Neuronal stem cell (in vitro differentiated cells): ENCODE results near the gene CXCL3.

Source experiments
- DNase-seq: peaks from one replicate; pipeline ENCODE4 v3.0.0-alpha.2; 2013; ENCODE audit warnings: low spot score
- H2AFZ ChIP-seq: one replicate; pipeline ENCODE4 v1.6.1; 2013; ENCODE audit warnings: mild to moderate bottlenecking, low read length, inconsistent platforms
- H2AK5ac ChIP-seq: 2 replicates; pipeline ENCODE4 v1.6.1; 2013; ENCODE audit warnings: low read depth, mild to moderate bottlenecking, inconsistent platforms, low read length, moderate library complexity, mixed read lengths
- H2BK120ac ChIP-seq: 2 replicates; pipeline ENCODE4 v1.6.1; 2013; ENCODE audit warnings: low read depth, mild to moderate bottlenecking, inconsistent platforms, low read length, moderate library complexity, mixed read lengths
- H2BK12ac ChIP-seq: one replicate; pipeline ENCODE4 v1.6.1; 2013; ENCODE audit warnings: low read length, inconsistent platforms
- H2BK15ac ChIP-seq: 2 replicates; pipeline ENCODE4 v1.6.1; 2013; ENCODE audit warnings: mild to moderate bottlenecking, low read length, inconsistent platforms, mixed read lengths
- H2BK5ac ChIP-seq: one replicate; pipeline ENCODE4 v1.6.1; 2013; ENCODE audit warnings: inconsistent platforms, mild to moderate bottlenecking, low read length, moderate library complexity
- H3K14ac ChIP-seq: one replicate; pipeline ENCODE4 v1.6.1; 2013; ENCODE audit warnings: low read length, inconsistent platforms
- H3K18ac ChIP-seq: 2 replicates; pipeline ENCODE4 v1.6.1; 2013; ENCODE audit warnings: low read length, inconsistent platforms
- H3K23ac ChIP-seq: 2 replicates; pipeline ENCODE4 v1.6.1; 2013; ENCODE audit warnings: low read depth, mild to moderate bottlenecking, mixed read lengths, low read length, inconsistent platforms; ENCODE audit not compliant: poor library complexity
- H3K27ac ChIP-seq: replicated peaks from 3 replicates; pipeline ENCODE4 v1.5.1; 2013; ENCODE audit warnings: low read length, inconsistent platforms
- H3K27me3 ChIP-seq, 3 experiments: 2 replicates each; pipeline ENCODE4 v1.6.1; 2013; ENCODE audit warnings: low read length in 3 of 3, mild to moderate bottlenecking in 2 of 3, inconsistent platforms in 1 of 3, low read depth in 1 of 3, mixed read lengths in 1 of 3, moderate library complexity in 1 of 3; ENCODE audit not compliant: control insufficient read depth in 3 of 3, insufficient read depth in 3 of 3
- H3K36me3 ChIP-seq, 2 donors: replicated peaks in 1 of 2; 2 replicates each; pipeline ENCODE4 v1.6.1; 2013; ENCODE audit warnings: low read length in 2 of 2; ENCODE audit not compliant: control insufficient read depth in 2 of 2, insufficient read depth in 2 of 2
- H3K4ac ChIP-seq: 2 replicates; pipeline ENCODE4 v1.6.1; 2013; ENCODE audit warnings: inconsistent platforms, mild to moderate bottlenecking, low read length, moderate library complexity
- H3K4me1 ChIP-seq, 2 donors: 1 replicate in 1 of 2; 2 replicates in 1 of 2; pipeline ENCODE4 v1.6.1; 2013; ENCODE audit warnings: low read length in 2 of 2, low read depth in 1 of 2; ENCODE audit not compliant: control insufficient read depth in 2 of 2, insufficient read depth in 1 of 2
- H3K4me2 ChIP-seq: one replicate; pipeline ENCODE4 v1.6.1; 2013; ENCODE audit warnings: mild to moderate bottlenecking, low read length, inconsistent platforms; ENCODE audit not compliant: insufficient read depth, poor library complexity, severe bottlenecking
- H3K4me3 ChIP-seq, 2 donors: 2 replicates each; pipeline ENCODE4 v1.5.1; 2013; ENCODE audit warnings: low read length in 2 of 2, mild to moderate bottlenecking in 2 of 2, inconsistent platforms in 1 of 2, moderate library complexity in 1 of 2
- H3K79me1 ChIP-seq: one replicate; pipeline ENCODE4 v1.6.1; 2013; ENCODE audit warnings: low read depth, mild to moderate bottlenecking, inconsistent platforms, low read length, moderate library complexity
- H3K9ac ChIP-seq: one replicate; pipeline ENCODE4 v1.6.1; 2013; ENCODE audit warnings: mild to moderate bottlenecking, low read depth, low read length, inconsistent platforms; ENCODE audit not compliant: poor library complexity
- H3K9me3 ChIP-seq, 2 donors: replicated peaks in 1 of 2; 2 replicates each; pipeline versions ENCODE3 to v1.6.1; 2013; ENCODE audit warnings: low read length in 2 of 2, mild to moderate bottlenecking in 2 of 2, inconsistent platforms in 1 of 2, low read depth in 1 of 2, mixed read lengths in 1 of 2, moderate library complexity in 1 of 2; ENCODE audit not compliant: control insufficient read depth in 2 of 2, insufficient read depth in 1 of 2
- H4K8ac ChIP-seq: one replicate; pipeline ENCODE4 v1.6.1; 2013; ENCODE audit warnings: low read depth, mild to moderate bottlenecking, inconsistent platforms, low read length, moderate library complexity
- H4K91ac ChIP-seq: one replicate; pipeline ENCODE4 v1.6.1; 2013; ENCODE audit warnings: low read length, low read depth, mild to moderate bottlenecking, inconsistent platforms; ENCODE audit not compliant: poor library complexity
- WGBS, 2 donors: extraction: QIAGEN DNeasy Blood & Tissue Kit; methylation state at CpG; one replicate each; pipeline ENCODE4 v1.1.7; 2013; ENCODE audit warnings: missing lambda C conversion rate in 2 of 2, mixed read lengths in 1 of 2; ENCODE audit not compliant: insufficient read length in 2 of 2, insufficient replicate concordance in 1 of 2; ENCODE audit errors: extremely low coverage in 2 of 2; 5-methylcytosine and 5-hydroxymethylcytosine counted together

The CXCL3 gene

DNA sequence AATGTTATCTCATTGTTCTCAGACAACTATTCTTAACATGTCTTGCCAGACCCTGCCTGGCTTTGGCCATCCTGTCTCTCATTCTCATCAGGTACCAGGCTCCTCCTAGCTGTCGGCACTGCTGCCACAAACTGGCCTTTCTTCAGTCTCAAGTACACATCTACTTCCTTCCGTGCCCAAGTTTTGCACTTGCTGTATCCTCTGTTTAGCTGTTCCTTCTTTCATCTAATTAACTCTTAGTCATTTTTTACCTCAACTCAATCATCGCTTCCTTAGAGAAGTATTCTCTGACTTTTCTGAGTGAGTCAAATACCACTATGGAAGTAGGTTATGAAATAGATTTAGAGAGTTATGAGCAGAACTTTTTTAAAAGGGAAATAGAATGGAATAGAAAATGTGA is 19.7 kb downstream of the CXCL3 start:
- no peak overlapping the region for H4K8ac ChIP-seq
- no peak overlapping the region for H3K4me2 ChIP-seq
- no peak overlapping the region for H3K9ac ChIP-seq
- no CpG with 5 or more reads among the region's 3 CpGs for WGBS, 2 donors
- H3K23ac ChIP-seq: no peak overlapping the region
- no peak overlapping the region for H2BK15ac ChIP-seq
- H3K4me1 ChIP-seq: no peaks in the 10 kb centered on the region
- H2BK12ac ChIP-seq: no peak overlapping the region
- H3K18ac ChIP-seq: no peak overlapping the region
- H3K4me3 ChIP-seq: no peak overlapping the region
- H3K27me3 ChIP-seq: no peaks in the 10 kb centered on the region
- no peaks in the 10 kb centered on the region for H3K9me3 ChIP-seq
- DNase-seq: no peak
- H3K4ac ChIP-seq: no peak overlapping the region
- H4K91ac ChIP-seq: no peak overlapping the region
- H3K36me3 ChIP-seq: no peaks in the 10 kb centered on the region
- H3K14ac ChIP-seq: no peak overlapping the region
- H2AFZ ChIP-seq: no peak overlapping the region
- H3K79me1 ChIP-seq: no peaks in the 10 kb centered on the region
- no peak overlapping the region for H2BK120ac ChIP-seq
- H3K27ac ChIP-seq: no peak overlapping the region
- no peak overlapping the region for H2AK5ac ChIP-seq
- H2BK5ac ChIP-seq: no peak overlapping the region

- Histone ChIP-seq H3K4ac (no peak overlapping the region), H3K23ac (no peak overlapping the region), H3K4me3 (no peak overlapping the region), H3K27me3 (no peaks in the 10 kb centered on the region), H2AFZ (no peak overlapping the region), H3K4me1 (no peaks in the 10 kb centered on the region), H3K9ac (no peak overlapping the region), H2AK5ac (no peak overlapping the region), H3K18ac (no peak overlapping the region), H3K27ac (no peak overlapping the region), H2BK12ac (no peak overlapping the region), H3K4me2 (no peak overlapping the region), H3K14ac (no peak overlapping the region), H3K9me3 (no peaks in the 10 kb centered on the region), H3K36me3 (no peaks in the 10 kb centered on the region), H4K91ac (no peak overlapping the region), H2BK120ac (no peak overlapping the region), H4K8ac (no peak overlapping the region), H2BK5ac (no peak overlapping the region), H3K79me1 (no peaks in the 10 kb centered on the region), H2BK15ac (no peak overlapping the region)
- no peak for DNase-seq
Observed at GRCh38 chr4:74018116-74018515, 20.4 kb downstream of the CXCL3 start.

GRCh38 chr4:74016068-74016467 is 22.4 kb downstream of the CXCL3 start:
- no peaks in the 10 kb centered on the region for H3K9me3 ChIP-seq
- H3K27ac ChIP-seq: no peak overlapping the region
- no peak overlapping the region for H3K4ac ChIP-seq
- H4K8ac ChIP-seq: no peak overlapping the region
- no peaks in the 10 kb centered on the region for H3K27me3 ChIP-seq
- no peak overlapping the region for H3K18ac ChIP-seq
- no peak overlapping the region for H2AFZ ChIP-seq
- no peak overlapping the region for H3K9ac ChIP-seq
- DNase-seq: no peak
- H2BK120ac ChIP-seq: no peak overlapping the region
- H3K4me2 ChIP-seq: no peak overlapping the region
- H2AK5ac ChIP-seq: no peak overlapping the region
- H2BK12ac ChIP-seq: no peak overlapping the region
- H2BK5ac ChIP-seq: no peak overlapping the region
- no peak overlapping the region for H4K91ac ChIP-seq
- no peaks in the 10 kb centered on the region for H3K36me3 ChIP-seq
- no peaks in the 10 kb centered on the region for H3K4me1 ChIP-seq
- H3K14ac ChIP-seq: no peak overlapping the region
- H3K4me3 ChIP-seq: no peak overlapping the region
- H3K23ac ChIP-seq: no peak overlapping the region
- no CpG with 5 or more reads among the region's 1 CpG for WGBS, 2 donors
- H2BK15ac ChIP-seq: no peak overlapping the region
- H3K79me1 ChIP-seq: no peaks in the 10 kb centered on the region

DNA sequence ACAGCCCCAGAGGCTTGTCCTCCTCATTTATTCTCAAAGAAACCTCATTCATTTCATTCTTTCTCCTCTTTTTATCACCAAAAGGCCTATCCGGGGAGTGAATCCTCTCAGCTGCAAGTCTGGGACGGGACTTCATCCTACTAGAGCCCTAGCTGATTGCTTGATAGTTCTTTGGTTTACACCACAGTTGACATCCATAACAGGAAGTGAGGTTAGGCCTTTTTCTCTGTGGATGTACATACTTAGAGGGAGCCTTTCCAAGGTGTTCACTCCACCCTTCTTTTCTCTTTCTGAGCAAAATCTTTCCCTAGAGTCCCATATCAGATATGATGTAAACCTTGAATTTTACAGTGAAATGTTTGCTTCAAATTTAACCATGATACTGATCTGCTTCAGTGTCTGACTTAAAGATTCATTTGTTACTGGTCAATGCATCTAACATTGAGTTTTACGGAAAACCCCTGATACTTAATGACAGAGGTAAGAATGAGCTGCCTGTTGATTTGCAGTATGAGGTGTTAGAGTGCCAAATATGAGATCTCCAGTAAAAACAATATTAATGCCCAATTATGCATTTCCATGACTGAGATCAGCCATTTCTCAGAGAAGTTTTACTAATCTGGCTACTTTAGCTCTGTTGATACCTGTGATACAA is 23.2 kb downstream of the CXCL3 start:
- Histone ChIP-seq H3K27me3 (no peaks in the 10 kb centered on the region), H2AFZ (no peak overlapping the region), H2BK15ac (no peak overlapping the region), H2AK5ac (no peak overlapping the region), H3K4ac (no peak overlapping the region), H4K91ac (no peak overlapping the region), H3K18ac (no peak overlapping the region), H3K9ac (no peak overlapping the region), H3K27ac (no peak overlapping the region), H3K23ac (no peak overlapping the region), H3K4me2 (no peak overlapping the region), H2BK120ac (no peak overlapping the region), H3K36me3 (no peaks in the 10 kb centered on the region), H3K9me3 (no peaks in the 10 kb centered on the region), H4K8ac (no peak overlapping the region), H3K4me1 (no peaks in the 10 kb centered on the region), H2BK12ac (no peak overlapping the region), H3K4me3 (no peak overlapping the region), H3K14ac (no peak overlapping the region), H3K79me1 (no peaks in the 10 kb centered on the region), H2BK5ac (no peak overlapping the region)
- WGBS, 2 donors: no CpG with 5 or more reads among the region's 3 CpGs
- DNase-seq: no peak
